GM12872 (cell line): ENCODE results near the gene TEC.

Experiments
- TF ChIP-seq, protein P1 (sequence below): IDR thresholded peaks from 3 replicates; pipeline ENCODE4 v1.5.1; 2011; ENCODE audit warnings: low read depth, mild to moderate bottlenecking, low read length, moderate library complexity; ENCODE audit not compliant: insufficient read depth

Gene TEC

DNA sequence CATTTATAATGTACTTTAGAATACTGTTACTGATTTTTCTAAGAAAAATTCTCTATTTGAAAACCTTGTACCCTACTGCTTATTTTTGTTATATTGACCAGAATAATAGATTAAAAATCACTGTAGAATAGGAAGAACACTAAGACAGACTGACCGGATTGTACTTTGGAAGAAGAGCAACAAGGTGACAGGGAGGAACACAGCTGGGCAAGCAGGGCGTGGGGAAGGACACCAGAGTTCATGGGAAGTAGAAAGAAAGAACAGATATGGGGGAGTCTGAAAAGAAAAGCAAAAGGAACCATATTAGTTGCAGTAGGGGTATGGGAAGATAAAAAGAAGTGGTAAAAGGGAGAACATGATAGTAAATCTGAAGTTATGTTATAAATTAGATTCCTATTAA is 174.2 kb downstream of the TEC start:
- TF ChIP-seq, protein P1, sequence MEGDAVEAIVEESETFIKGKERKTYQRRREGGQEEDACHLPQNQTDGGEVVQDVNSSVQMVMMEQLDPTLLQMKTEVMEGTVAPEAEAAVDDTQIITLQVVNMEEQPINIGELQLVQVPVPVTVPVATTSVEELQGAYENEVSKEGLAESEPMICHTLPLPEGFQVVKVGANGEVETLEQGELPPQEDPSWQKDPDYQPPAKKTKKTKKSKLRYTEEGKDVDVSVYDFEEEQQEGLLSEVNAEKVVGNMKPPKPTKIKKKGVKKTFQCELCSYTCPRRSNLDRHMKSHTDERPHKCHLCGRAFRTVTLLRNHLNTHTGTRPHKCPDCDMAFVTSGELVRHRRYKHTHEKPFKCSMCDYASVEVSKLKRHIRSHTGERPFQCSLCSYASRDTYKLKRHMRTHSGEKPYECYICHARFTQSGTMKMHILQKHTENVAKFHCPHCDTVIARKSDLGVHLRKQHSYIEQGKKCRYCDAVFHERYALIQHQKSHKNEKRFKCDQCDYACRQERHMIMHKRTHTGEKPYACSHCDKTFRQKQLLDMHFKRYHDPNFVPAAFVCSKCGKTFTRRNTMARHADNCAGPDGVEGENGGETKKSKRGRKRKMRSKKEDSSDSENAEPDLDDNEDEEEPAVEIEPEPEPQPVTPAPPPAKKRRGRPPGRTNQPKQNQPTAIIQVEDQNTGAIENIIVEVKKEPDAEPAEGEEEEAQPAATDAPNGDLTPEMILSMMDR, result no peak

DNA sequence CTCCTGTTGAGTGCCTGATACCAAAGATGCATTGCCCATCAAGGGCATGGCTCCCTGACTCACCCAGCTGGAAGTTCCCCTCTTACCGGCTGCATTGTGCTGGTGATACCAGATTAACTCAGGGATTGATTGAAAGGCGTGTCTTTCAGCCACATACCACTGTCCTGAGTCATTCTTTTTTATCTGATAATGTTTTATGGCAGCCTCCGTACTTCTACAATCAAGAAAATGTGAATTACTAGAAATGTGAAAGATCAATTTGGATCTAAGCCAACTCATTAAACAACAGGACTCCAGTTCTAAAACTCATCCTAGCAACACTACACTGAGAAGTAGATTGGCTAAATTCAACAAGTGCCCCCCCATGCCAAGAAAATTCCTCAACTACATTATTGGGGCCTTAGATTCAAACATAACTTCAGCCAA is 175.6 kb downstream of the TEC start:
- TF ChIP-seq, protein P1, result no peak

DNA sequence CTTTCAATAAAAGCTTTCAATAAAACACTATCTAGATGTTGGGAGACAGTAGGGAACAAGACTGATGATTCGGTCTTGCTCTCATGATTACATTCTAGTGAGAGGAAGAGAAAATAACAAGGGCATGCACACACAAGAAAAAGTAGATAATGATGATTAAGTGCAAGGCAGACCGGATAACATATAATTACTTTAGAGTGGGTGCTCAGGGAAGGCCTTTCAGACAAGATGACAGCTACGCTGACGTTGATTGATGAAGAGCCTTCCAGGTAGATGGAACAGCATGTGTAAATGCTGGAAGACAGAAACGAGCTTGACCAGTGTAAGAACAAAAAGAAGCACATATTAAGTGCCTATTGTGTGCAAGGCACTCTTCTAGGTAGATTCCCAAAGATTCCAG is 179.0 kb downstream of the TEC start:
- TF ChIP-seq, protein P1, result no peak

- TF ChIP-seq, protein P1, result no peak
These were observed 183.6 kb downstream of the TEC start for GRCh38 chr4:48085821-48086589.
